ENCODE results near the gene RYR2. TPM values are rescaled to one million over a fixed set of nuclear protein-coding genes. Genes with fewer than 3 reads are reported as not detected.

The RYR2 gene
- total RNA-seq, 4 donors from 2014 or later: 1.2 to 7.0 (median 2.5) TPM

DNA sequence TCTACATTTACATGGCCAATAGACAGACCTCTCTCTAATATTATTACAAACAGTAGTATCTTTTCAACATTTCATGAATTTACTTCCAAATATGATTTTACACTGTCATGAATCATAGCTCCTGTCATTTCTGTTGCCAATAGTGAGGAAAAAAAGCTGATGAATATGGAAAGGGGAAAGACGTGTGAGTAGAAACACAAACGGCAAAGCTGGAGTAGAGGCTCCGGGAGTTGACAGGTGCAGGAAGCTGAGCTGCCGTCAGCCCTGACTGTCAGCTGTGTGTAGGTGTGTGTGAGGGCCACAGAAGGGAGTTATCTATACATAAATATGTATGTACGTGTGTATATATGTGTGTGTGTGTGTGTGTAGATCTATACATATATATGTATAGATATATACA, 431.9 kb downstream of the RYR2 start:
- in situ Hi-C loops (cut with MboI; ENCODE audit: low pct_ligation_motif_present in 1 of 4, low pct_unique_long_range_greater_than_20kb in 1 of 4, low sequenced_read_pairs in 3 of 4) (no loop called here), intact Hi-C loops (cut with DNase I; ENCODE audit: low total_unique reads) (no loop called here)
- Histone ChIP-seq H3K36me3 (no peaks in the 10 kb centered on the region), H3K4me1 (no peaks in the 10 kb centered on the region), H3K9me3 (no peaks in the 10 kb centered on the region), H3K4me3 (no peak overlapping the region), H3K27ac (no peak overlapping the region), H3K27me3 (no peaks in the 10 kb centered on the region)
- DNase-seq: no peak
- WGBS, 2 donors (ENCODE audit: low coverage in 1 of 2): 81 to 95% methylated on average over 5 of the region's 5 CpGs
- TF ChIP-seq, protein P1, sequence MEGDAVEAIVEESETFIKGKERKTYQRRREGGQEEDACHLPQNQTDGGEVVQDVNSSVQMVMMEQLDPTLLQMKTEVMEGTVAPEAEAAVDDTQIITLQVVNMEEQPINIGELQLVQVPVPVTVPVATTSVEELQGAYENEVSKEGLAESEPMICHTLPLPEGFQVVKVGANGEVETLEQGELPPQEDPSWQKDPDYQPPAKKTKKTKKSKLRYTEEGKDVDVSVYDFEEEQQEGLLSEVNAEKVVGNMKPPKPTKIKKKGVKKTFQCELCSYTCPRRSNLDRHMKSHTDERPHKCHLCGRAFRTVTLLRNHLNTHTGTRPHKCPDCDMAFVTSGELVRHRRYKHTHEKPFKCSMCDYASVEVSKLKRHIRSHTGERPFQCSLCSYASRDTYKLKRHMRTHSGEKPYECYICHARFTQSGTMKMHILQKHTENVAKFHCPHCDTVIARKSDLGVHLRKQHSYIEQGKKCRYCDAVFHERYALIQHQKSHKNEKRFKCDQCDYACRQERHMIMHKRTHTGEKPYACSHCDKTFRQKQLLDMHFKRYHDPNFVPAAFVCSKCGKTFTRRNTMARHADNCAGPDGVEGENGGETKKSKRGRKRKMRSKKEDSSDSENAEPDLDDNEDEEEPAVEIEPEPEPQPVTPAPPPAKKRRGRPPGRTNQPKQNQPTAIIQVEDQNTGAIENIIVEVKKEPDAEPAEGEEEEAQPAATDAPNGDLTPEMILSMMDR (IDR thresholded peaks at IDR 0.05): no peak
- no peak for TF ChIP-seq POLR2AphosphoS5 (IDR thresholded peaks at IDR 0.05)
- TF ChIP-seq POLR2A (IDR thresholded peaks at IDR 0.05): no peak
- TF ChIP-seq EP300 (IDR thresholded peaks at IDR 0.05; ENCODE audit: low read depth): no peak

DNA sequence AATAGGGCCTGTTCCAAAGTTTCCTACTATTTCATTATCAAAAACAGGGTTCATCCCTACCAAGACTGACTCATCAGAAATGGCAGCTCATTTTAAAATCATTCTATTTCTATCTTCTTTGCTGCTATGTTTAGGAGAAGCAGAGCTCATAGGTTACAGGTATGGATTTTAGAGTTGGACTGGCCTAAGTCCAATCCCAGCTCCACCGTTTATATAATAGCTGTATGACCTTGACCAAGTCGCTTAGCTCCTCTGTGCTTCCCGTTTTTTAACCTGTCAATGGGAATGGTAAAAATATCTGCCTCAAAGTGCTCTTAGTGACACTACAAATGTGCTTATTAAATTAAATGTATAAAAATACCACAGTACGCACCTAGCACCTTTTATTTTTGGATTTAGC, 436.1 kb downstream of the RYR2 start:
- 58 to 67% methylated on average over 4 of the region's 4 CpGs for WGBS, 2 donors (ENCODE audit: low coverage in 1 of 2)
- DNase-seq: no peak
- Histone ChIP-seq H3K27me3 (no peaks in the 10 kb centered on the region), H3K27ac (no peak overlapping the region), H3K4me3 (no peak overlapping the region), H3K4me1 (no peaks in the 10 kb centered on the region), H3K9me3 (no peaks in the 10 kb centered on the region), H3K36me3 (no peaks in the 10 kb centered on the region)
- in situ Hi-C loops (cut with MboI; ENCODE audit: low pct_ligation_motif_present in 1 of 4, low pct_unique_long_range_greater_than_20kb in 1 of 4, low sequenced_read_pairs in 3 of 4): no loop called here
- intact Hi-C loops (cut with DNase I; ENCODE audit: low total_unique reads): no loop called here
- TF ChIP-seq POLR2AphosphoS5 (IDR thresholded peaks at IDR 0.05): no peak
- TF ChIP-seq EP300 (IDR thresholded peaks at IDR 0.05; ENCODE audit: low read depth): no peak
- TF ChIP-seq, protein P1 (IDR thresholded peaks at IDR 0.05): no peak
- TF ChIP-seq POLR2A (IDR thresholded peaks at IDR 0.05): no peak

DNA sequence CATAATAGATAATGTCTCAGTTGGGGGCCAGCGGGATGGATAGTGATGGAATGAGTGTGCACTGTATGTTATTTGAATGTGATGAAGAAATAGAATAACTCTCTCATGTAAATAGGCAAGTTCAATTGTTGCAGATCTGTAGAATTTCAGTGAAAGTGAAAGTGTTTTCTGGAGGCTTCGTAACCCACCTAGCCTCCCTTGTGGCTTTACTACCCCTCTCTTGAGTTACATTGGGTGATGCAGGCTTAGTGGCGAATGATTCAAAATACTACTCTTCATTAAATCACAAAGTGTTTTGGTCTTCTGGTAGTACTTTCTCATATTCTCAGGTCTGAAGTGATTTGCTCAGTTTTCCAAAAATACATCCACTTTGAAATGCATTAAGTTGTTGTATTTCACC, 436.9 kb downstream of the RYR2 start:
- no peak overlapping the region for H3K27ac ChIP-seq
- no peak for DNase-seq
- no peak overlapping the region for H3K4me3 ChIP-seq
- no peaks in the 10 kb centered on the region for H3K9me3 ChIP-seq
- WGBS, 2 donors (ENCODE audit: low coverage in 1 of 2): 74 to 79% methylated on average over 3 of the region's 3 CpGs
- H3K27me3 ChIP-seq: no peaks in the 10 kb centered on the region
- no peaks in the 10 kb centered on the region for H3K4me1 ChIP-seq
- no peak for TF ChIP-seq POLR2AphosphoS5 (IDR thresholded peaks at IDR 0.05)
- no peak for TF ChIP-seq POLR2A (IDR thresholded peaks at IDR 0.05)
- TF ChIP-seq, protein P1 (IDR thresholded peaks at IDR 0.05): no peak
- TF ChIP-seq EP300 (IDR thresholded peaks at IDR 0.05; ENCODE audit: low read depth): no peak
- in situ Hi-C loops (cut with MboI; ENCODE audit: low pct_ligation_motif_present in 1 of 4, low pct_unique_long_range_greater_than_20kb in 1 of 4, low sequenced_read_pairs in 3 of 4) (no loop called here), intact Hi-C loops (cut with DNase I; ENCODE audit: low total_unique reads) (no loop called here)
- H3K36me3 ChIP-seq: no peaks in the 10 kb centered on the region

DNA sequence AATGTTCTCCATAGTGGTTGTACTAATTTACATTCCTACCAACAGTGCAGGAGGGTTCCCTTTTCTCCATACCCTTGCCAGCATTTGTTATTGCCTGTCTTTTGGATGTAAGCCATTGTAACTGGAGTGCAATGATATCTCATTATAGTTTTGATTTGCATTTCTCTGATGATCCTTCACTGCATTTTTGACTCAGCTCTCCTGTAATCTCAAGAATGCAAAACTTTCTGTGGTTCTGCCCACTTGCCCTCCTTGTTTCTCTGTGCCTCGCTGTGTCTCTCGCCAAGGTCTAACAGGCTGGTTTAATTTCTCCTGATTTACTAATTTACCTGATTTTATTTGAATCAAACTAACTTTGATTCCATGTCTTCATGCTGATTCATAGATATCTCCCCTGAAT, 440.8 kb downstream of the RYR2 start:
- Histone ChIP-seq H3K27ac (no peak overlapping the region), H3K4me3 (no peak overlapping the region), H3K36me3 (no peaks in the 10 kb centered on the region), H3K27me3 (no peaks in the 10 kb centered on the region), H3K9me3 (no peaks in the 10 kb centered on the region), H3K4me1 (no peaks in the 10 kb centered on the region)
- WGBS, 2 donors (ENCODE audit: low coverage in 1 of 2): 80 to 88% methylated on average over 2 of the region's 2 CpGs
- DNase-seq: no peak
- intact Hi-C loops (cut with DNase I; ENCODE audit: low total_unique reads) (no loop called here), in situ Hi-C loops (cut with MboI; ENCODE audit: low pct_ligation_motif_present in 1 of 4, low pct_unique_long_range_greater_than_20kb in 1 of 4, low sequenced_read_pairs in 3 of 4) (no loop called here)
- TF ChIP-seq EP300 (IDR thresholded peaks at IDR 0.05; ENCODE audit: low read depth): no peak
- no peak for TF ChIP-seq POLR2A (IDR thresholded peaks at IDR 0.05)
- TF ChIP-seq, protein P1 (IDR thresholded peaks at IDR 0.05): no peak
- no peak for TF ChIP-seq POLR2AphosphoS5 (IDR thresholded peaks at IDR 0.05)
